GM10266 (cell line): Measurements from ENCODE around the gene MYH7.
"Not testable (repeated sequence)": the region's sequence is repeated elsewhere in the genome, so short reads cannot be mapped to it uniquely, and the experiment has no call there.

ENCODE experiments used
- DNase-seq: peaks from one replicate; pipeline ENCODE4 v3.0.0; 2012; ENCODE audit errors: extremely low spot score
- CTCF ChIP-seq: IDR thresholded peaks from 2 replicates; pipeline ENCODE4 v1.5.1; 2012; ENCODE audit warnings: mild to moderate bottlenecking, low read depth; ENCODE audit not compliant: control insufficient read depth, insufficient read depth; ENCODE audit errors: missing control alignments

The MYH7 gene

GRCh38 chr14:23386999-23387398, 48.5 kb downstream of the MYH7 start:
- TF ChIP-seq CTCF, result no peak
- DNase-seq, result no peak

- not testable (repeated sequence) for DNase-seq
These were observed 49.2 kb downstream of the MYH7 start for GRCh38 chr14:23386266-23386657.

DNA sequence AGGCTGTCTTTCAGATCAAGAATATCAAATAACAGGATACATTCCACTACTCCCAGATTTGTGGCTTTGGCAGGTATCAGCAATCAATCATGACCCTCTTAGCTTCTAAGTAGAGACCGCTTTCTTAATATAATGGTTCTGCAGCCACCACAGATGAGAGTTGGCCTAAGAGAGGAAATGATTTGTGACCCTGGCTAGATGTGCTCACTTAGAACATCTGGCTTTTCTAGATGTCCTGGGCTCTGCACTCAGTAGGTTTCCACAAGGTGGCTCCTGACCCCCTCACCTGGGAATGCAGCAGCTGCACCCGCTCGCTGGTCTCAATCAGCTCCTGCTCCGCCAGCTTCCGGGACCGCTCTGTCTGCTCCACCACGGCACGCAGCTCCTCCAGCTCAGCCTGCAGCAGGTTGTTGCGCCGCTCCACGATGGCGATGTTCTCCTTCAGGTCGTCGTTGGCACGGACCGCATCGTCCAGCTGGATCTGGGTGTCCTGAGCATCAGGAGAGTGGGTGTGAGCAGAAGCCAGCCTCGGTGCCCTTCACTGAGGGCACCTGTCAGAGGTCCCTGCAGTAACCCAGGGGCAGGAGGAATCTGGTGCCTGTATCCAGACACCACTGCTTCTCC, 49.7 kb downstream of the MYH7 start:
- no peak for TF ChIP-seq CTCF
- no peak for DNase-seq

- TF ChIP-seq CTCF, result no peak
- no peak for DNase-seq
These were observed 50.2 kb downstream of the MYH7 start for GRCh38 chr14:23385244-23385641.

- DNase-seq, result no peak
These were observed 50.9 kb downstream of the MYH7 start for GRCh38 chr14:23384364-23385080.

DNA sequence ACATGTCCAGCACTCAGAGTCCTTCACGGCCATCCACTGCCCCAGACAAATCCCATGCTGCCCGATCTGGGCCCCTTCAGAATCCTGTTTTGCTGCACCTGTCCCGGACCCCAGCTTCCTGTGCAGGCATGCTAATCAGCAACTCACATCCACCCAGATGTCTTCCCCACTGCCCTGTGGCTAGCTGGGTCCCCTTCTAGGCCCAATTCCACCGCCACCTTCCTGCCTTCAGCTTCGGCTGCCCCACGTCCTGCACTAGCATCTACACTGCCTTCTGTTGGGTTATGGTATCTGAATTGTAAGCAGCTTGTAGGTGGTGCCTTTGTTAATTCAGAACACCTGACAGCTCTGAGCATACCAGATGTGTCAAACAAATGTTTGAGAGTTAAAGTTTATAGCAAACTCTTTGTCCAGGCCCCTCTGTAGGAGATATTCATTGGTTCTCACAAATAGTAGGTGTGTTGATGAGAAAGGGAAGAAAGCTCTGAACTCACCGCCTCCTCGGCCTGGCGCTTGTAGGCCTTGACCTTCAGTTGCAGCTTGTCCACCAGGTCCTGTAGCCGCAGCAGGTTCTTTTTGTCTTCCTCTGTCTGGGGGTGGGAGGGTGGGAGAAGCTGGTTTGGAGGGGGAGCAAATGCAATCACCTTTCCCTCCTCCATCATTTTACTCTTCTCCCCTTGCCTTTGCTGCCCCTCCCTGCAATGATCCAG, 52.6 kb downstream of the MYH7 start:
- no peak for TF ChIP-seq CTCF
- no peak for DNase-seq

More at GRCh38 chr14:23384364-23385080, 50.9 kb downstream of the MYH7 start:
- no peak for TF ChIP-seq CTCF

GRCh38 chr14:23382276-23382675, 53.2 kb downstream of the MYH7 start:
- DNase-seq, result no peak
- TF ChIP-seq CTCF, result no peak
